IMR-90 (cell line): ENCODE data around the gene DEK. TPM values are rescaled to one million over a fixed set of nuclear protein-coding genes. Genes with fewer than 3 reads are reported as not detected.
"Not testable (repeated sequence)": the region's sequence is repeated elsewhere in the genome, so short reads cannot be mapped to it uniquely, and the experiment has no call there.

Experiments used
- ATAC-seq: fragments of 200-7000 bp; cut with Tn5 transposase; 2 replicates; pipeline ENCODE4 v1.9.1; 2020; ENCODE audit warnings: low read depth, mild to moderate bottlenecking, moderate library complexity
- BruUV-seq: library from RNA; stranded (reverse); fragments of 400-500 nt; replicated peaks from 2 replicates; lab custom pipeline; 2021; lab: Mats Ljungman, UMichigan
- CTCF ChIA-PET: fragments of 300-600 bp; formaldehyde crosslinking; extraction: SDS; loops from one replicate; lab custom pipeline; 2021; ENCODE audit warnings: antibody characterized with exemption; lab: Yijun Ruan, JAX
- POLR2A ChIA-PET: fragments of 300-600 bp; sonication (Branson Sonifier 250); formaldehyde crosslinking; loops from one replicate; lab custom pipeline; 2022; ENCODE audit warnings: antibody characterized with exemption; ENCODE audit not compliant: unreplicated experiment; lab: Charles Lee
- DNase-seq: peaks from one replicate; pipeline ENCODE4 v3.0.0; 2013
- H2AFZ ChIP-seq: replicated peaks from 2 replicates; pipeline ENCODE3; 2013; ENCODE audit warnings: low read length, mild to moderate bottlenecking; ENCODE audit not compliant: poor library complexity
- H2AK5ac ChIP-seq: 2 replicates; pipeline ENCODE4 v1.6.1; 2013; ENCODE audit warnings: low read depth, low read length, inconsistent platforms
- H2AK9ac ChIP-seq: replicated peaks from 2 replicates; pipeline ENCODE3; 2013; ENCODE audit warnings: mild to moderate bottlenecking, low read depth, low read length, moderate library complexity; ENCODE audit not compliant: poor library complexity
- H2BK120ac ChIP-seq: 2 replicates; pipeline ENCODE4 v1.6.1; 2013; ENCODE audit warnings: low read depth, low read length, inconsistent platforms
- H2BK15ac ChIP-seq: 3 replicates; pipeline ENCODE4 v1.6.1; 2013; ENCODE audit warnings: low read depth, low read length, inconsistent platforms
- H2BK20ac ChIP-seq: 2 replicates; pipeline ENCODE4 v1.6.1; 2013; ENCODE audit warnings: low read depth, mild to moderate bottlenecking, inconsistent platforms, low read length, moderate library complexity
- H2BK5ac ChIP-seq: 2 replicates; pipeline ENCODE4 v1.6.1; 2013; ENCODE audit warnings: mild to moderate bottlenecking, low read depth, low read length, inconsistent platforms; ENCODE audit not compliant: poor library complexity, severe bottlenecking
- H3K14ac ChIP-seq: replicated peaks from 2 replicates; pipeline ENCODE4 v1.6.1; 2013; ENCODE audit warnings: low read depth, low read length, inconsistent platforms
- H3K18ac ChIP-seq: 2 replicates; pipeline ENCODE4 v1.6.1; 2013; ENCODE audit warnings: low read depth, low read length, control low read depth
- H3K23ac ChIP-seq: 2 replicates; pipeline ENCODE4 v1.6.1; 2013; ENCODE audit warnings: low read depth, low read length, inconsistent platforms
- H3K27ac ChIP-seq: 2 replicates; pipeline ENCODE4 v1.5.1; 2013; ENCODE audit warnings: mild to moderate bottlenecking, control low read depth, low read length; ENCODE audit not compliant: insufficient read depth
- H3K27me3 ChIP-seq: 2 replicates; pipeline ENCODE4 v1.6.1; 2013; ENCODE audit warnings: low read length; ENCODE audit not compliant: control insufficient read depth, insufficient read depth
- H3K36me3 ChIP-seq: 2 replicates; pipeline ENCODE4 v1.6.1; 2013; ENCODE audit warnings: low read length, mixed read lengths; ENCODE audit not compliant: control insufficient read depth, insufficient read depth
- H3K4ac ChIP-seq: 2 replicates; pipeline ENCODE4 v1.6.1; 2013; ENCODE audit warnings: low read depth, low read length, inconsistent platforms
- H3K4me1 ChIP-seq: 2 replicates; pipeline ENCODE4 v1.6.1; 2013; ENCODE audit warnings: low read length, mixed read lengths; ENCODE audit not compliant: control insufficient read depth, insufficient read depth
- H3K4me2 ChIP-seq: 2 replicates; pipeline ENCODE4 v1.6.1; 2013; ENCODE audit warnings: low read depth, mild to moderate bottlenecking, control low read depth, low read length, moderate library complexity
- H3K4me3 ChIP-seq: 2 replicates; pipeline ENCODE4 v1.5.1; 2013; ENCODE audit warnings: low read depth, mild to moderate bottlenecking, control low read depth, low read length, moderate library complexity; ENCODE audit not compliant: insufficient read depth
- H3K56ac ChIP-seq: 2 replicates; pipeline ENCODE4 v1.6.1; 2013; ENCODE audit warnings: low read length, inconsistent platforms; ENCODE audit not compliant: insufficient read depth; ENCODE audit errors: extremely low read depth
- H3K79me1 ChIP-seq, 2 experiments: 2 replicates each; pipeline ENCODE4 v1.6.1; 2013; ENCODE audit warnings: low read length in 2 of 2, inconsistent platforms in 1 of 2, low read depth in 1 of 2
- H3K9ac ChIP-seq: 2 replicates; pipeline ENCODE4 v1.6.1; 2013; ENCODE audit warnings: low read depth, low read length, control low read depth
- H3K9me1 ChIP-seq: 2 replicates; pipeline ENCODE4 v1.6.1; 2013; ENCODE audit warnings: low read length, inconsistent platforms; ENCODE audit not compliant: insufficient read depth
- H3K9me3 ChIP-seq: 2 replicates; pipeline ENCODE4 v1.6.1; 2013; ENCODE audit warnings: low read length; ENCODE audit not compliant: control insufficient read depth, insufficient read depth
- H4K20me1 ChIP-seq: 2 replicates; pipeline ENCODE4 v1.6.1; 2013; ENCODE audit warnings: low read length, inconsistent platforms; ENCODE audit not compliant: insufficient read depth
- H4K5ac ChIP-seq: 2 replicates; pipeline ENCODE4 v1.6.1; 2013; ENCODE audit warnings: mild to moderate bottlenecking, low read depth, low read length, control low read depth
- H4K8ac ChIP-seq, 2 experiments: 2 replicates each; pipeline ENCODE4 v1.6.1; 2013; ENCODE audit warnings: low read depth in 2 of 2, low read length in 2 of 2, control low read depth in 1 of 2, inconsistent platforms in 1 of 2
- H4K91ac ChIP-seq: 2 replicates; pipeline ENCODE4 v1.6.1; 2013; ENCODE audit warnings: low read depth, low read length, inconsistent platforms; ENCODE audit not compliant: insufficient read depth
- WGBS, 2 experiments: methylation state at CpG; one replicate each; pipeline versions ENCODE4 v1.1.5 to v1.1.7; 2013; ENCODE audit warnings: missing lambda C conversion rate in 2 of 2; ENCODE audit not compliant: insufficient read length in 1 of 2; ENCODE audit errors: extremely low coverage in 2 of 2; 5-methylcytosine and 5-hydroxymethylcytosine counted together
- dilution Hi-C: fragments of 300-500 bp; cut with HindIII; formaldehyde crosslinking; loops from one replicate; pipeline ENCODE4 v1.14.3; 2018; ENCODE audit warnings: low sequenced_read_pairs; ENCODE audit not compliant: unreplicated experiment
- in situ Hi-C: fragments of 300-500 bp; cut with MboI; formaldehyde crosslinking; loops from 3 replicates; pipeline ENCODE4 v1.14.3; 2019; ENCODE audit warnings: low sequenced_read_pairs, inconsistent platforms, mixed read lengths
- intact Hi-C: fragments of 100-400 bp; cut with micrococcal nuclease; formaldehyde crosslinking; loops from 2 replicates; pipeline ENCODE4 v1.10.0; 2022
- polyA plus RNA-seq, 3 experiments: library from polyadenylated mRNA; depleted of rRNA; stranded (reverse); fragments of >200 nt; gene quantifications; 2 replicates each; pipeline ENCODE4 v1.2.3, GENCODE V29; 2012; ENCODE audit warnings: low replicate concordance in 1 of 3
- total RNA-seq: library from RNA; depleted of rRNA; stranded (reverse); fragments of >200 nt; gene quantifications from 2 replicates; pipeline ENCODE4 v1.2.3, GENCODE V29; 2012

The DEK gene
- total and polyA plus RNA-seq, 2 of the 4 experiments (the other 2 are of a cell fraction), result 33.5 to 37.1 TPM

GRCh38 chr6:18228590-18228989 lies 35.7 kb downstream of the DEK start:
- BruUV-seq, H3K9me1 ChIP-seq, H3K9ac ChIP-seq, H3K4me2 ChIP-seq, H2AK9ac ChIP-seq, CTCF ChIA-PET, H2BK15ac ChIP-seq, H3K18ac ChIP-seq, H2BK120ac ChIP-seq, H3K27me3 ChIP-seq, H2BK20ac ChIP-seq, H4K91ac ChIP-seq, H2AK5ac ChIP-seq, H3K4me3 ChIP-seq, POLR2A ChIA-PET, H3K4ac ChIP-seq, H4K8ac ChIP-seq, H3K56ac ChIP-seq, H3K4me1 ChIP-seq, H3K9me3 ChIP-seq, H4K20me1 ChIP-seq, H4K5ac ChIP-seq, ATAC-seq, H2AFZ ChIP-seq, in situ Hi-C loops, H3K23ac ChIP-seq, H3K14ac ChIP-seq, DNase-seq, H3K27ac ChIP-seq, H2BK5ac ChIP-seq, intact Hi-C loops, dilution Hi-C loops: not testable (repeated sequence)
- WGBS, 2 experiments, result 100% methylated on average over 4 of the region's 14 CpGs; no CpG with 5 or more reads in 1 of the 2 experiments
- Histone ChIP-seq H3K36me3 (peaks cover 17% of the 10 kb centered on the region), H3K79me1 (peaks cover 7 to 21% of the 10 kb centered on the region in 2 experiments)

DNA sequence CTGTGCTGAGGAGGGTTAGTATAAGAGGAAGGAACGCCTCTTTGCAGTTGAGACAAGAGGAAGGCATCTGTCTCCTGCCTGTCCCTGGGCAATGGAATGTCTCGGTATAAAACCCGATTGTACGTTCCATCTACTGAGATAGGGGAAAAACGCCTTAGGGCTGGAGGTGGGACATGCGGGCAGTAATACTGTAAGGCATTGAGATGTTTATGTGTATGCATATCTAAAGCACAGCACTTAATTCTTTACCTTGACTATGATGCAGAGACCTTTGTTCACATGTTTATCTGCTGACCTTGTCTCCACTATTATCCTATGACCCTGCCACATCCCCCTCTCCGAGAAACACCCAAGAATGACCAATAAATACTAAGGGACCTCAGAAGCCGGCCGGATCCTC lies 37.2 kb downstream of the DEK start:
- peak overlapping the region; percentile 69; the same call in 1 of the 2 replicates for H4K5ac ChIP-seq
- BruUV-seq, CTCF ChIA-PET, H3K27me3 ChIP-seq, H2BK20ac ChIP-seq, H3K23ac ChIP-seq, H3K4me1 ChIP-seq, H3K9me1 ChIP-seq, intact Hi-C loops, H3K27ac ChIP-seq, H3K14ac ChIP-seq, H2AK9ac ChIP-seq, DNase-seq, H3K9ac ChIP-seq, POLR2A ChIA-PET, H3K56ac ChIP-seq, H2AK5ac ChIP-seq, dilution Hi-C loops, H2BK120ac ChIP-seq, H3K4ac ChIP-seq, H3K4me2 ChIP-seq, H2BK15ac ChIP-seq, H4K8ac ChIP-seq, H3K9me3 ChIP-seq, H4K91ac ChIP-seq, H3K4me3 ChIP-seq, H4K20me1 ChIP-seq, in situ Hi-C loops, ATAC-seq, H2AFZ ChIP-seq, H3K18ac ChIP-seq: not testable (repeated sequence)
- H3K79me1 ChIP-seq, result peaks cover 7 to 21% of the 10 kb centered on the region in 2 experiments
- peaks cover 17% of the 10 kb centered on the region for H3K36me3 ChIP-seq
- WGBS, 2 experiments, result 100% methylated on average over 1 of the region's 9 CpGs; no CpG with 5 or more reads in 1 of the 2 experiments
- H2BK5ac ChIP-seq, result peak overlapping the region; percentile 43
